ENCODE measurements around the gene ISYNA1. TPM values are rescaled to one million over a fixed set of nuclear protein-coding genes. Genes with fewer than 3 reads are reported as not detected.

The ISYNA1 gene
- total RNA-seq, 1 donor from 2014 or later: 178 TPM

- Mint-ChIP-seq H3K4me3 (ENCODE audit: unreplicated experiment) (peak overlapping the region; percentile 56), H3K36me3 (ENCODE audit: unreplicated experiment) (no peaks in the 10 kb centered on the region), H3K27ac (ENCODE audit: unreplicated experiment) (peak overlapping the region; percentile 100), H3K9me3 (ENCODE audit: unreplicated experiment) (no peaks in the 10 kb centered on the region), H3K27me3 (ENCODE audit: unreplicated experiment) (no peaks in the 10 kb centered on the region), H3K4me1 (ENCODE audit: unreplicated experiment) (peaks cover 52% of the 10 kb centered on the region)
- TF ChIP-seq CTCF (IDR thresholded peaks at IDR 0.05): no peak
- no peak for DNase-seq (ENCODE audit: extremely low spot score, unreplicated experiment)
These were observed 22.6 kb downstream of the ISYNA1 start for GRCh38 chr19:18415178-18415867.

- H3K36me3 Mint-ChIP-seq (ENCODE audit: unreplicated experiment): no peaks in the 10 kb centered on the region
- H3K27me3 Mint-ChIP-seq (ENCODE audit: unreplicated experiment): no peaks in the 10 kb centered on the region
- no peak for TF ChIP-seq CTCF (IDR thresholded peaks at IDR 0.05)
- peak overlapping the region; percentile 22 for H3K4me3 Mint-ChIP-seq (ENCODE audit: unreplicated experiment)
- peaks cover 51% of the 10 kb centered on the region for H3K4me1 Mint-ChIP-seq (ENCODE audit: unreplicated experiment)
- H3K9me3 Mint-ChIP-seq (ENCODE audit: unreplicated experiment): no peaks in the 10 kb centered on the region
- DNase-seq (ENCODE audit: extremely low spot score, unreplicated experiment): no peak
- H3K27ac Mint-ChIP-seq (ENCODE audit: unreplicated experiment): peak overlapping the region; percentile 100
These were observed 23.3 kb downstream of the ISYNA1 start for GRCh38 chr19:18414504-18415177.

GRCh38 chr19:18412610-18413239 lies 25.2 kb downstream of the ISYNA1 start:
- no peak for DNase-seq (ENCODE audit: extremely low spot score, unreplicated experiment)
- H3K4me3 Mint-ChIP-seq (ENCODE audit: unreplicated experiment): no peak overlapping the region
- H3K27me3 Mint-ChIP-seq (ENCODE audit: unreplicated experiment): no peaks in the 10 kb centered on the region
- TF ChIP-seq CTCF (IDR thresholded peaks at IDR 0.05): no peak
- no peaks in the 10 kb centered on the region for H3K36me3 Mint-ChIP-seq (ENCODE audit: unreplicated experiment)
- no peaks in the 10 kb centered on the region for H3K9me3 Mint-ChIP-seq (ENCODE audit: unreplicated experiment)
- H3K27ac Mint-ChIP-seq (ENCODE audit: unreplicated experiment): no peak overlapping the region
- peaks cover 38% of the 10 kb centered on the region for H3K4me1 Mint-ChIP-seq (ENCODE audit: unreplicated experiment)

GRCh38 chr19:18408053-18408476 lies 29.9 kb downstream of the ISYNA1 start:
- peaks cover 4% of the 10 kb centered on the region for H3K4me1 Mint-ChIP-seq (ENCODE audit: unreplicated experiment)

More at GRCh38 chr19:18408053-18408476, 29.9 kb downstream of the ISYNA1 start:
- H3K27ac Mint-ChIP-seq (ENCODE audit: unreplicated experiment): no peak overlapping the region
- no peak overlapping the region for H3K4me3 Mint-ChIP-seq (ENCODE audit: unreplicated experiment)
- H3K9me3 Mint-ChIP-seq (ENCODE audit: unreplicated experiment): no peaks in the 10 kb centered on the region
- H3K27me3 Mint-ChIP-seq (ENCODE audit: unreplicated experiment): no peaks in the 10 kb centered on the region
- TF ChIP-seq CTCF (IDR thresholded peaks at IDR 0.05): peak; percentile 44
- H3K36me3 Mint-ChIP-seq (ENCODE audit: unreplicated experiment): no peaks in the 10 kb centered on the region
- DNase-seq (ENCODE audit: extremely low spot score, unreplicated experiment): no peak

Measured in osteocyte (in vitro differentiated cells).